ENCODE measurements around the gene ZMYND11. TPM values are rescaled to one million over a fixed set of nuclear protein-coding genes. Genes with fewer than 3 reads are reported as not detected.

The ZMYND11 gene
- total RNA-seq, result 10 to 100 TPM; 60.2 to 61.1 TPM

- TF ChIP-seq CTCF (IDR thresholded peaks at IDR 0.05), result no peak
- H3K9me3 ChIP-seq, result no peaks in the 10 kb centered on the region
- H3K27ac ChIP-seq, result peak within 1 kb of the TSS; percentile 90 to 98
- H3K27me3 ChIP-seq, result no peaks in the 10 kb centered on the region
- H3K4me3 ChIP-seq, result peak within 1 kb of the TSS; percentile 74 to 88
- no peak for DNase-seq (ENCODE audit: low spot score)
- H3K4me1 ChIP-seq, result peaks cover 0 to 37% of the 10 kb centered on the region in 2 donors
- no peaks in the 10 kb centered on the region for H3K36me3 ChIP-seq
Measured at GRCh38 chr10:135132-135600, at the start of gene ZMYND11. Gene ZMYND11 (plus strand): TSS chr10:135455. CDS start chr10:180013, 44,558 bp downstream.

- Histone ChIP-seq H3K36me3 (no peaks in the 10 kb centered on the region), H3K9me3 (no peaks in the 10 kb centered on the region), H3K4me1 (no peaks in the 10 kb centered on the region), H3K27me3 (no peaks in the 10 kb centered on the region), H3K27ac (no peak overlapping the region), H3K4me3 (no peak overlapping the region)
- no peak for TF ChIP-seq CTCF (IDR thresholded peaks at IDR 0.05)
- DNase-seq (ENCODE audit: low spot score), result no peak
Measured at GRCh38 chr10:86031-86430, 49.2 kb upstream of the ZMYND11 start.

- no peak overlapping the region for H3K4me3 ChIP-seq
- H3K4me1 ChIP-seq, result no peaks in the 10 kb centered on the region
- H3K9me3 ChIP-seq, result no peaks in the 10 kb centered on the region
- no peaks in the 10 kb centered on the region for H3K27me3 ChIP-seq
- H3K27ac ChIP-seq, result no peak overlapping the region
- no peak for DNase-seq (ENCODE audit: low spot score)
- no peak for TF ChIP-seq CTCF (IDR thresholded peaks at IDR 0.05)
- no peaks in the 10 kb centered on the region for H3K36me3 ChIP-seq
Measured at GRCh38 chr10:87177-88080, 47.8 kb upstream of the ZMYND11 start.

GRCh38 chr10:88253-88652, 47.0 kb upstream of the ZMYND11 start:
- no peak overlapping the region for H3K27ac ChIP-seq
- no peak for TF ChIP-seq CTCF (IDR thresholded peaks at IDR 0.05)
- DNase-seq (ENCODE audit: low spot score), result no peak
- no peak overlapping the region for H3K4me3 ChIP-seq
- no peaks in the 10 kb centered on the region for H3K9me3 ChIP-seq
- no peaks in the 10 kb centered on the region for H3K36me3 ChIP-seq
- H3K4me1 ChIP-seq, result no peaks in the 10 kb centered on the region
- no peaks in the 10 kb centered on the region for H3K27me3 ChIP-seq

GRCh38 chr10:89248-89647, 46.0 kb upstream of the ZMYND11 start:
- Histone ChIP-seq H3K27ac (no peak overlapping the region), H3K9me3 (no peaks in the 10 kb centered on the region), H3K27me3 (no peaks in the 10 kb centered on the region), H3K4me1 (no peaks in the 10 kb centered on the region), H3K4me3 (no peak overlapping the region), H3K36me3 (no peaks in the 10 kb centered on the region)
- no peak for DNase-seq (ENCODE audit: low spot score)
- no peak for TF ChIP-seq CTCF (IDR thresholded peaks at IDR 0.05)

Measured in right atrium auricular region (tissue), 2 donors.